Measurements from ENCODE around the gene PDLIM1.

DNA sequence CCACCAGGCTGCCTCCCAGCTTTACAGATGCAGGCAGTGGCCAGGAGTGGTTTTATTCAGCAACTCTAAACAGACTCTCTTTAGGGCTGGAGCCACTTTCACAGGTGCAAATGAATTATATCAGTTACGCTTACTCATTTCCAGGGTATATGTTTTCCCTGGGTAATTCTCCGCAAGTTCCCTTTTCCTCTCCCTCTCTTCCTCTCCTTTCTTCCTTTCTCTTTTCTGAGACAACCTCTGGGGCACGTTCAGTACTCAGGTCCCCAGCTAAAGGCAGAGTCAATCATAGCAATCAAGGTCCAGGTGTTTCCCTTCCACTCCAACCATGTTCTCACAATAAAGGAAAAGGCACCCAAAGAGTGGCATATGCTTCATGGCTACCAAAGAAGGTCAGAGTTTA, 41.3 kb downstream of the PDLIM1 start:
- no peak for TF ChIP-seq EZH2 (IDR thresholded peaks at IDR 0.05)
- no peak for TF ChIP-seq POLR2AphosphoS5 (IDR thresholded peaks at IDR 0.05; ENCODE audit: borderline replicate concordance, low read depth, low read length)
- TF ChIP-seq FOXP2 (optimal IDR thresholded peaks at IDR 0.05; ENCODE audit: control extremely low read depth, extremely low read length, insufficient read depth) = no peak
